Activated CD4-positive, alpha-beta T cell treated with anti-CD3 and anti-CD28 coated beads, Interleukin-2, Interleukin-4, amounts not matched to agents 100 ng/mL and 50 ng/mL, durations not matched to agents 16 hours and 8 hours (primary cell): Measurements from ENCODE around the gene CMPK1.

Source experiments
- DNase-seq: peaks from one replicate; pipeline ENCODE4 v3.0.0-alpha.2; 2020; ENCODE audit warnings: low spot score

The CMPK1 gene

DNA sequence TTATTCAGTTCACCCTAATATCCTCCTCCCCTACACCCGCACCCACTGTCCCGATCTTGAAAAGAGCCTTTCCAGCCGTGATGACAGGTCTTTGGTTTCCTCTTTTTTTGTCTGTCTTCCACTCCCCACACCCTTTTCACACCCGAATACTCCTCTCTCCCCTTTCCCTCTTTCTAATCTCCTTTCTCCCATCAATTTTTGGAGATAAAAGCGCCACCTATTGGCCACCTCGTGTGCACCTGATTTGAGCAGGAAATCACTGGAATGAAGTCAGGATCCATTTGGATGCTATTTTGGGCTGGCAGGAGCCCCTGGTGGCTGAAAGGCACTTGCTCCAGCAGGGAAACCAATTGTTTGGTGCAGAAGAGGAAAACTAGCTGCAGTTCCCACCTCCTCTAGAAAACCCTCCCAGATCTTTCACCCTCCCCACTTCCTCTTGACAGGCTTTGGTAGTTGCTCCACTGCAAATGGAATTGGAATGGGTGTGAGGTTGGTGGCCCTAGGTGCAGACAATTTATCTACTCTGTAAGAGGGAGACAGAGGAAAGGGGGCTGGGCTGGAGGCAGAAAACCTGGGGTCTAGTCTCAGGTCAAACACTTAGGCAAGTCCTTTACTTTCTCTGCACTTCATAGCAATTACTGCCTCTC, 90.9 kb downstream of the CMPK1 start:
- DNase-seq = no peak
